Activated T-helper 1 cell treated with anti-CD3 and anti-CD28 coated beads, Interleukin-2, amount 50 U/mL, for 16 hours (primary cell): ENCODE measurements around the gene COL1A2.

Experiments used
- DNase-seq, 2 donors: peaks; one replicate each; pipeline ENCODE4 v3.0.0-alpha.2; 2020; ENCODE audit warnings: low read depth in 1 of 2, low spot score in 1 of 2

COL1A2 gene

GRCh38 chr7:94432817-94433216 is 38.1 kb downstream of the COL1A2 start:
- DNase-seq = no peak

DNA sequence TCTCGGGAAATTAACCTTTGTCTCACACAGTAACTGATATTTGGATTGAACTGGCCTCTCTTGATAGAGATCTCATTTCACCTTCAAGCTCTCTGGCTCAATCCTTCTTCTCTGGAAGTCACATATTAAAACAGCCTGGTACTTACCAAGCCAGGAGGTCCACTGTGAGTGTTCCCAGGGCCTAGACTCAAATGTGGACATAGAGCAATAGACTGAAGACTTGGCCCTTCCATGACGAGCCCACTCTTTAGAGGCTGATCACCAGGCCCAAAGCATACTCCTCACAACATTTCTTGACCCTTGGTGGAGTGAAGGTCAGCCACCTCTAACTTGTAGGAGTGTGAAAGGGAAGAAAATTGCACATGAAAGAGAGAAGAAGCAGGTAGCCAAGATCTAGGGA is 38.5 kb downstream of the COL1A2 start:
- DNase-seq = no peak

DNA sequence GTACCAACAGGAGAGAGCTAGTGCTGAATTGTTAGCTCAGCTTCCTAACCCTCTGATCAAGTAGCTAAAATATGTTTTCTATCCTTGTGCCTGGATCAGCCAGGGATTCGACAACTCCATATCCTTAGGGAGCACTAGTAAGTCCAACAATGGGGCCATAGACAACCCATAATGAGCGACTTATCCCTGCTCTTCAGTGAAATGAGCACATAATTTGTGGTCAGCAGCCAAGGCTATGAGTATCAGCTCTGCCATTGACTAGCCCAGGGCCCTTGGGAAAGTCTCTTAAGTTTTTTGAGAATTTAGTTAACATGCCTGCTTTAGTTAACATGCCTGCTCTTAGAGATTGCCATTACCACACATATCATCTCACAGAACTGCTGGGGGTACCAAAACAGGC is 39.3 kb downstream of the COL1A2 start:
- DNase-seq = no peak

GRCh38 chr7:94436018-94436604 is 41.4 kb downstream of the COL1A2 start:
- DNase-seq = peak in 1 of 2 donors; percentile 17

DNA sequence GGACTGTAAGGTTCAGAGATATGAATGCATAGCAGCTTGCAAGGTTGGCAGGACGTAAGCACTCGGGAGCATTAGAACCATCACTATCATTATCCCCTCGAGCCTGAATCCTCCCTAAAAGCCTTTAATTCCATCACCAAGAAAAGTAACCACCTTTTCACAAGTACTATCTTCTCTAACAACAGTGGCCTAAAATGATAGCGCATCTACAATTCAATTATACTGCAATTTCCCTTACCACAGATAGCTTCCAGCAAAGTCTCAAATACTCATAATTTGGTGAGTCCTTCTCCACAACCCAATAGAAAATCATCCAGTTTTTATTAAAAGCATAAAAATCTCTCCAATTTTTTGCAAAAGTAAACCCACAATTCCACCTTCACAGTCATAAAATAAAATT is 42.0 kb downstream of the COL1A2 start:
- no peak for DNase-seq

GRCh38 chr7:94439893-94440381 is 45.2 kb downstream of the COL1A2 start:
- DNase-seq = no peak

DNA sequence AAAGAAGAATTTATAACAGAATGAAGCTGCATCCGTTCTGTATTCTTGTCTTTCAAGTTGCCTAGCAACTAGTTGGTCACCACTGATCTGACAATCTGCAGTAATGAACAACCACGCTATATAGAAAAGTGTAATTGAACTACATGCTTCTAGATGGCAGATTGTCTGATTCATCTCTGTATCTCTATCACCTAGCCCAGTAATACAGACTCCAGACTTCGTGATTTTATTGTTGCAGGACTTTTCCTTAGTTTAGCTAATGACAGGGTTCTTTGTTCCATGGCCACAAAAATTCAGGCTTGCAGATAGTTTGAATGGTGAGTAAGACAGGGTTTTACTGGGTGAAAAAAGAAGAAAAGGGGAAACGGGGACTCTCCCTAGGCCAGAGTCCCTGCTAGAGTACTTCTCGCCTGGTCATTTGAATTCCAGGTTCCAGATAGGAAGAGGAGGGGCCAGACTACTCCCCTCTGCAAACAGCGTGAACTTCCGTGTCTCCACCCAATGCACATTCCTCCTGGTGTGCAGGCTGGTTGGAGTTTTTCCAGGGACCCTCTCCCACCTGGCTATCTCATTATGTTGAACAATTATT is 45.9 kb downstream of the COL1A2 start:
- DNase-seq = no peak

GRCh38 chr7:94441138-94441537 is 46.4 kb downstream of the COL1A2 start:
- DNase-seq = no peak

GRCh38 chr7:94442639-94443038 is 47.9 kb downstream of the COL1A2 start:
- DNase-seq = no peak

DNA sequence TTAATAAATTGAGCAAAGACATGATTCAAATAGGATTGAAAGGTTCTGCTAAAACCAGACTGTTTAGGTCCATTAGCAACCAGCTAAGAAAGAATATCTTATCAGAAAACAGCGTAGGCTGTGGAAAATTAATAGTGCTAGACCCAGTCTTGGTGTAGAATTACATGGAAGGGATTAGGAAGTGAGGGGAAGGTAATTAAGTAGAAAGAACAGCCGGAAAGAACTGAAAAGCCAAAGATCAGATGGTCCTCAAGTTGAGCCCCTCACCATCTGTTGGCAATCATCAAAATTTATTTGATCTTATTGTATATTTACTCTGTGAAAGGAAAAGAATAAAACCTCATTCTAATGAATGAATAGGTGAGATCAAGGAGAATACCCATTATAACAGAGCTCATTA is 50.1 kb downstream of the COL1A2 start:
- no peak for DNase-seq

GRCh38 chr7:94445696-94446194 is 51.0 kb downstream of the COL1A2 start:
- DNase-seq = no peak

DNA sequence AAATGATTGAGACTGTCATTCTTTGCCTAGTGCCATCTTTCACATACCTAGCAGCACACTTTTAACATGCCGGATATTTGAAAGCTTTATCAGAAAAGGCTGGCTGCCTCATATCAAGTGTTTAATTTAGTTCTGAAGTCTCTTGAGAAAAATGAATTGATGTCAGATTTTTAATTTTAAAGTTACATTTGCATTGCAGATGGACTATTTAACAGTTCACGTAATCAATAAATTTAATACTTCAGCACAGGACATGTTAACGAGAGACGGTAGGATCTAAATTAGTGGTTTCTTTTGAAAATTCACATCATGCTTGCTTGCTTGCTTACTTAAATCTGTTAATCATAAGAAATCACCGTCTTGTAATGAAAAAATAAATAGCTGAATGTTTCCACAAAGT is 51.6 kb downstream of the COL1A2 start:
- DNase-seq = no peak

DNA sequence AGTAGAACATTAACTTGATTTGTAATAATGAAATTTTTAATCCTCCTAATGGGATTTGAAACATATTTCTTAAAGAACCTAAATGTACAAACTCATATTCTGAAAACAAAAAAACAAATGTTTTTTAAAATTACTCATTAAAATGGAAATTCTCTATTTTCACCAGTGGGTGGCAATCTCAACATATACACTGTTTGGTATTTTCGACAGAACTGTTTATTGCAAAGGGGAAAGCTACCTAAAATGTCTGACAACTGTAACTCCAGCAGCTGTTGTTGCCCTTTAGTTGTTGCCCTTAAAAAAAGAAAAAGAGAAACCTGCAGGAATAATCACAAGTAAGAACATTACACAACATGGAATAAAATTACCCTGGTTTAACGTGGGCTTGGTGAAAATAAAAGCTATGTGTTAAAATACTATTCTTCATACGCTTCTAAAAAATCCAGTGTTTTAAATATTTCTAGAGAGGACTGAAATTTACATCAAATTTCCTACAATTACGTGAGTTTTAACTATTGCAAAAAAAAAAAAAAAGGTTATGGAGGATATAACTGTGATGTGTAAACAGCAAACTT is 54.5 kb downstream of the COL1A2 start:
- no peak for DNase-seq

DNA sequence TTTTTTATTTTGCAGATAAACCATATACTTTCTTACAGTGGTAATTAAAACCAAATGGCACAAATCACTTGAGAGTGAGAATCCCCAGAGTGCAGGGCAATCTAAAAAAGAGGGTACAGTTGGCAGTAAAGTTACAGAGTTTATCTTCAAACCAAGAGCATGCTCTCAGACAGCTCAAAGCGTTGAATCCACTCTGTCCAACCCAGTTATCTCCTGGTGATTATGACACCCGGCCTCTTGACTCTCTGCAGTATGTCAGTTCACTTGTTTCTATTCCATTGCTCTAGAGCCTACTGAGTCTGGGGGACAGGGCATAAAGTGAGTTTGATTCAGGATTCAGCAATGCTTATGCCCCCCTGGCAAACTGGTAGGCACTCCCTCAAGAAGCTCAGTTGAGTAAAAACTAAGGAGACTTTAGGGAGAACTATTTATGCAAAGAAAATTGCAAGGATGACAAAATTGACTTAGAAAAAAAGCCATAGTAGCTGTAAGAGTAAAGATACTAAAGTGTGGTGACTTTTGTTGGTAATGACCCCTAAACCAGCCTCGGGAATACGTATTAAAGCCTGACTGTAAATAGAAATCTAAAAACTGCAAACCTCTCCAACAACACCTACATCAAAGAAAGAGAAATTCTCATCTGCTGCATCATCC is 55.5 kb downstream of the COL1A2 start:
- DNase-seq = no peak

- no peak for DNase-seq
Observed at GRCh38 chr7:94451187-94451586, 56.5 kb downstream of the COL1A2 start.

- no peak for DNase-seq
Observed at GRCh38 chr7:94452239-94452638, 57.5 kb downstream of the COL1A2 start.

GRCh38 chr7:94453898-94454297 is 59.2 kb downstream of the COL1A2 start:
- DNase-seq = no peak

DNA sequence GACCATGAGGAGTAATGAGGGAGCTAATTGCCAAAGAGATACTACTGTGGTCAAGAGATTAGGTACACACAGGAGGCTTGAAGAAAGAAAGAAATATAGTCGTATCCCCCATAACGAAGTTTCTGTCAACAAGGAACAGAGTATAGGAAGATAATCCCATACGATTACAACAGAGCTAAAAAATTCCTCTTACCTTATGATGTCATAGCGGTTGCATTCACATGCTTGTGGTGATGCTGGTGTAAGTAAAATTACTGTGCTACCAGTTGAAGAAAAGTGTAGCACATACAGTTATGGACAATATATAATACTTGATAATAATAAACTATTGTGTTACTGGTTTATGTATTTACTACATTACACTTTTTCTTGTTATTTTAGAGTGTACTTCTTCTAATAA is 63.3 kb downstream of the COL1A2 start:
- no peak for DNase-seq

DNA sequence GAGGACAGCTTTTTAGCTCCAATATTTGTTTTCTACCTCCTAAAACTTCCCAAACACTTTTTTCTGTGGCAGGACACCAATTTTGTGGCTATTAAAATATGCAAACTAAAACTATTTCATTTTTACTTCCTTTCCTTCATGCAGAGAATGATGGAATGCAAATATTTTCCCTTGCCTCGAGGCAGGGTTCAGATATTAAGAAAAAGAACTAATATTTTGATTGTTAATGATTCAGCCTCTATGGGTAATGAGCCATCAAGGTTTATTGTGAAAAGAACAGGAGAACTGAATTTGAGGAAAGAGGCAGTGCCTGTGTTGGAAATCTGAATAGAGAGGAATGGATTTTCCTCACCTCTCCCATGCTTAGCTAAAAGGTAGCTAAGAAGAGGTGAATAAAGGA is 71.8 kb downstream of the COL1A2 start:
- no peak for DNase-seq

GRCh38 chr7:94471604-94472003 is 76.9 kb downstream of the COL1A2 start:
- no peak for DNase-seq

- DNase-seq = no peak
Observed at GRCh38 chr7:94472608-94473007, 77.9 kb downstream of the COL1A2 start.

DNA sequence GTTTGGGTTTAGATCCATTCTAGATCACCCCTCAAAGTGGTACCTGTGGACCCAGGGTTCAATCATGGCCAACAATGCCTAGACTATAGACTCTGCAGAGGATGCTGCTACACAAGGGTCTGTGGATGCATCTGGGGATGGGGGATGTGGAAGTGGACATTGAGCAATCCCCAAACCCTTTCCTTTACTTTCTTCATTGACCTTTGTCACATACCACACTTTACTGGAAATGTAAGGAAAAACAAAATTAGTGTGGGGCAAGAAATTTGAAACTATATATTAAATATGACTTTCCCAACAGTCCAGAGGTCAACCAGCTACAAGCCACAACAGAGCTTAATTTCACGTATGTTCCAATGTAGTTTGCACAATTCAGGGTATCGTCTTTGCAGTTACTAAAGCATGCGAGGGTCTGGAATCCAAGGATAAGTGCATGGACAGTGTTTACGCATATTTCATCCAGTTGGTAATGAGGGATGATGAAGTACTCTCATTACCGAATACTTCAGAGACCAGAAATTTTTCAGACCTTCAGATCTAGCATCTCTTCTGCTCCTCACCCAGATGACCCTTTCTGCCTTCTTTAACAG is 81.7 kb downstream of the COL1A2 start:
- no peak for DNase-seq
